CD8-positive, alpha-beta memory T cell (primary cell): ENCODE measurements around the gene BCAR1. TPM values are rescaled to one million over a fixed set of nuclear protein-coding genes. Genes with fewer than 3 reads are reported as not detected.

Experiments
- CTCF ChIA-PET: fragments of 350-600 bp; sonication (Branson Sonifier 250); formaldehyde crosslinking; loops from one replicate; lab custom pipeline; 2021; ENCODE audit warnings: antibody characterized with exemption; lab: Charles Lee
- POLR2A ChIA-PET: fragments of 350-600 bp; sonication (Branson Sonifier 250); formaldehyde crosslinking; loops from one replicate; lab custom pipeline; 2021; ENCODE audit warnings: antibody characterized with exemption; lab: Charles Lee
- DNase-seq, 5 donors: peaks; one replicate each; pipeline versions ENCODE4 v3.0.0 to v3.0.0-alpha.2; 2020 to 2022; ENCODE audit warnings: mixed read lengths in 1 of 5
- H3K27ac ChIP-seq: one replicate; pipeline ENCODE4 v1.7.0; 2013; ENCODE audit warnings: low read depth, mild to moderate bottlenecking, low read length, moderate library complexity
- H3K27me3 ChIP-seq: 2 replicates; pipeline ENCODE4 v1.7.0; 2013; ENCODE audit warnings: low read length, mild to moderate bottlenecking; ENCODE audit not compliant: insufficient read depth, poor library complexity, severe bottlenecking
- H3K36me3 ChIP-seq: 2 replicates; pipeline ENCODE4 v1.7.0; 2013; ENCODE audit warnings: mild to moderate bottlenecking, low read length, moderate library complexity; ENCODE audit not compliant: insufficient read depth
- H3K4me1 ChIP-seq: 2 replicates; pipeline ENCODE4 v1.7.0; 2013; ENCODE audit warnings: mild to moderate bottlenecking, low read length, moderate library complexity; ENCODE audit not compliant: insufficient read depth
- H3K4me3 ChIP-seq: 2 replicates; pipeline ENCODE4 v1.7.0; 2013; ENCODE audit warnings: mild to moderate bottlenecking, low read length
- H3K9me3 ChIP-seq: 2 replicates; pipeline ENCODE4 v1.7.0; 2013; ENCODE audit warnings: mild to moderate bottlenecking, low read length
- H3K27ac Mint-ChIP-seq, 8 donors: one replicate each; pipeline ENCODE4 v1.8.0; 2020 to 2021; ENCODE audit warnings: mixed read lengths in 8 of 8, mild to moderate bottlenecking in 6 of 8, inconsistent platforms in 3 of 8, moderate library complexity in 3 of 8
- H3K27me3 Mint-ChIP-seq, 2 donors: one replicate each; pipeline ENCODE4 v1.8.0; 2020 to 2021; ENCODE audit warnings: mixed read lengths in 2 of 2, mild to moderate bottlenecking in 1 of 2, moderate library complexity in 1 of 2
- H3K36me3 Mint-ChIP-seq, 3 donors: one replicate each; pipeline ENCODE4 v1.8.0; 2020 to 2021; ENCODE audit warnings: mixed read lengths in 3 of 3, inconsistent platforms in 1 of 3, mild to moderate bottlenecking in 1 of 3
- H3K4me1 Mint-ChIP-seq, 3 donors: one replicate each; pipeline ENCODE4 v1.8.0; 2020 to 2021; ENCODE audit warnings: mixed read lengths in 3 of 3, inconsistent platforms in 1 of 3, mild to moderate bottlenecking in 1 of 3
- H3K4me3 Mint-ChIP-seq, 7 donors: one replicate each; pipeline ENCODE4 v1.8.0; 2020 to 2021; ENCODE audit warnings: mixed read lengths in 7 of 7, mild to moderate bottlenecking in 6 of 7, moderate library complexity in 4 of 7, inconsistent platforms in 2 of 7
- H3K9me3 Mint-ChIP-seq, 5 donors: one replicate each; pipeline ENCODE4 v1.8.0; 2020 to 2022; ENCODE audit warnings: mixed read lengths in 5 of 5, mild to moderate bottlenecking in 3 of 5, moderate library complexity in 2 of 5, inconsistent platforms in 1 of 5
- polyA plus RNA-seq: library from polyadenylated mRNA; unstranded; fragments of 300-500 nt; fragmentation: Illumina TruSeq; gene quantifications from one replicate; pipeline ENCODE4 v1.2.3, GENCODE V29; 2021
- total RNA-seq, 2 experiments: library from RNA; stranded (reverse); gene quantifications; one replicate each; pipeline ENCODE4 v1.2.3, GENCODE V29; 2021

Gene BCAR1
- under 1 TPM; 0.88 to 0.95 TPM for total RNA-seq
- not detected for polyA plus RNA-seq

DNA sequence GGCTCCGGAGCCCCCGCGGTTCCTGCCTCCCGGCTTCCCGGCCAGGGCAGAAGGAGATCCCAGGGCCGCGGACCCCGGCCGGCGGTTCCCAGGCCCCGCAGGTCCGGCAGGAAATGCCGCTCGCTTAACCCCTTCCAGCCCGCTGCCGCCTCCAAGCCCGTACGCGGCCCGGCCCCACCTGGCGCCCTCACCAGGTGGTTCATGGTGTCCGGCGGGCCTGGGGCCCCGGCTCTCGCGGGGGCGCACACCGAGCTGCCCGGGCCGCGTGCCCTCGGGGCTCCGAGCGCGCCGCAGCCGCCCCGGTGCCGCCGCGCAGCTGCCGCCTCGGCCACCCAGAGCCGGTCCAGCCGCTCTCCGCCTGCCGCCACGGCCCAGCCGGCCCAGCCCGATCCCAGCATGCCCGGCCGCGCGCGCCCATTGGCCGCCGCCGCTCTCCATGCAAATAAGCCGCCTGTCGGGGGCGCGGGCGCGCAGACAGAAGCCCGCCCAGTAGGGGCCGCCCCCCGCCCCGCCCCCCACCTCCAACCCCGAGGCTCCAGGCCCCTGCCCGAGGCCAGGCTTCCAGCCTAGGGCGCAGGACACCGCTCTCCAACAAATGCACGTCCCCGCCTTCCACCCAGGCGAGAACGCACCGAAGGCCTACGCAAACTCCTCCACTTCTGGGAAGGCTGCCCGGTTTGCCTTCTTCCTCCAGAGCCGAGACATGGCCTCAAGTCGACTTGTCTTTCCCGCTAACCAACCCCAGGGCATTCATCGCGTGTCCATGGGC, at the start of gene BCAR1:
Gene BCAR1 (minus strand): TSS at position 345 of the 769 bp plus-strand sequence. CDS start 142 bp downstream, at position 203.
- H3K4me3 ChIP-seq, result no peak within 1 kb of the TSS
- Mint-ChIP-seq H3K36me3 (no peaks in the 10 kb centered on the region), H3K4me1 (peaks cover 0 to 19% (median 7%) of the 10 kb centered on the region in 3 donors), H3K27me3 (peaks cover 35 to 45% of the 10 kb centered on the region in 2 donors), H3K4me3 (peak within 1 kb of the TSS; percentile 27 to 77 (median 65)), H3K27ac (no peak within 1 kb of the TSS), H3K9me3 (no peaks in the 10 kb centered on the region)
- CTCF ChIA-PET, result no interaction called here
- no peaks in the 10 kb centered on the region for H3K36me3 ChIP-seq
- no peak for DNase-seq
- POLR2A ChIA-PET, result no interaction called here
- H3K9me3 ChIP-seq, result no peaks in the 10 kb centered on the region
- H3K27ac ChIP-seq, result no peak within 1 kb of the TSS
- peaks cover 25% of the 10 kb centered on the region for H3K27me3 ChIP-seq
- H3K4me1 ChIP-seq, result no peaks in the 10 kb centered on the region

GRCh38 chr16:75298267-75298666, 46.8 kb upstream of the BCAR1 start:
- ChIA-PET CTCF (no interaction called here), POLR2A (no interaction called here)
- no peak overlapping the region for H3K4me3 ChIP-seq
- H3K27ac Mint-ChIP-seq, result no peak overlapping the region
- no peaks in the 10 kb centered on the region for H3K9me3 Mint-ChIP-seq
- peaks cover 4% of the 10 kb centered on the region for H3K36me3 ChIP-seq
- H3K4me3 Mint-ChIP-seq, result no peak overlapping the region
- peaks cover 0 to 5% (median 0%) of the 10 kb centered on the region in 3 donors for H3K4me1 Mint-ChIP-seq
- no peaks in the 10 kb centered on the region for H3K9me3 ChIP-seq
- H3K36me3 Mint-ChIP-seq, result peaks cover 25 to 75% (median 41%) of the 10 kb centered on the region in 3 donors
- H3K27me3 ChIP-seq, result no peaks in the 10 kb centered on the region
- H3K4me1 ChIP-seq, result no peaks in the 10 kb centered on the region
- no peak for DNase-seq
- no peaks in the 10 kb centered on the region for H3K27me3 Mint-ChIP-seq
- H3K27ac ChIP-seq, result no peak overlapping the region

- peaks cover 28 to 81% (median 52%) of the 10 kb centered on the region in 3 donors for H3K36me3 Mint-ChIP-seq
- CTCF ChIA-PET, result no interaction called here
Observed at GRCh38 chr16:75296606-75297005, 45.2 kb upstream of the BCAR1 start.

GRCh38 chr16:75294773-75295459, 43.5 kb upstream of the BCAR1 start:
- Mint-ChIP-seq H3K36me3 (peaks cover 24 to 72% (median 50%) of the 10 kb centered on the region in 3 donors), H3K4me1 (peaks cover 0 to 5% (median 0%) of the 10 kb centered on the region in 3 donors), H3K27ac (peak overlapping the region in 1 of 8 donors; percentile 38), H3K27me3 (peaks cover 3 to 4% of the 10 kb centered on the region in 2 donors), H3K4me3 (no peak overlapping the region), H3K9me3 (no peaks in the 10 kb centered on the region)
- DNase-seq, result no peak
- ChIA-PET POLR2A (no interaction called here), CTCF (no interaction called here)
- Histone ChIP-seq H3K36me3 (no peaks in the 10 kb centered on the region), H3K27me3 (no peaks in the 10 kb centered on the region), H3K4me1 (no peaks in the 10 kb centered on the region), H3K4me3 (no peak overlapping the region), H3K9me3 (no peaks in the 10 kb centered on the region), H3K27ac (no peak overlapping the region)

More at GRCh38 chr16:75296606-75297005, 45.2 kb upstream of the BCAR1 start:
- no peaks in the 10 kb centered on the region for H3K27me3 ChIP-seq
- no peaks in the 10 kb centered on the region for H3K4me1 ChIP-seq
- DNase-seq, result no peak
- no peaks in the 10 kb centered on the region for H3K9me3 ChIP-seq
- H3K36me3 ChIP-seq, result peaks cover 4% of the 10 kb centered on the region
- no peak overlapping the region for H3K4me3 Mint-ChIP-seq
- H3K4me3 ChIP-seq, result no peak overlapping the region
- POLR2A ChIA-PET, result no interaction called here
- H3K27me3 Mint-ChIP-seq, result peaks cover 0 to 1% of the 10 kb centered on the region in 2 donors
- no peak overlapping the region for H3K27ac ChIP-seq
- peaks cover 0 to 5% (median 0%) of the 10 kb centered on the region in 3 donors for H3K4me1 Mint-ChIP-seq
- no peaks in the 10 kb centered on the region for H3K9me3 Mint-ChIP-seq
- no peak overlapping the region for H3K27ac Mint-ChIP-seq

DNA sequence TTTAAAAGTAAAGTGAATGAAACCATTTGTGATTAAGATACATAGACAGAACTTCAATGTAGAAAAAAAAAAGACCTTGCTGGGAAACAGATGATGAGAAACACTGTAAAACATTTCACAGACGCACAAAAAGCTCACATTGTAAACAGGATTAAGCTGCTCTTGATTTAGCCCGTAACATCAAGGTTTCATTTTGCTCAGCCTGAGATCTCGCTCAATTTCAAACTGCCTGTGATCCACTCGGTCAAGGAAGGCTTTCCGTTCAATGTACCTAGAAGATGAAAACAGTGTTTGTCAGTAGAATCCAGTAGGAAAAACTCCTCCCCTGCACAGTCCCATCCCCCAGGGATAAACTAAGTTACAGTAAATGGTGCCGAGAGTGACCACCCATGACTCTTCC, 42.3 kb upstream of the BCAR1 start:
- ChIA-PET POLR2A (no interaction called here), CTCF (no interaction called here)
- no peaks in the 10 kb centered on the region for H3K27me3 ChIP-seq
- no peak for DNase-seq
- H3K27ac ChIP-seq, result no peak overlapping the region
- no peaks in the 10 kb centered on the region for H3K9me3 ChIP-seq
- H3K4me3 Mint-ChIP-seq, result no peak overlapping the region
- peaks cover 6 to 11% of the 10 kb centered on the region in 2 donors for H3K27me3 Mint-ChIP-seq
- no peak overlapping the region for H3K27ac Mint-ChIP-seq
- H3K4me1 ChIP-seq, result peaks cover 6% of the 10 kb centered on the region
- H3K4me1 Mint-ChIP-seq, result peaks cover 6 to 8% (median 7%) of the 10 kb centered on the region in 3 donors
- no peaks in the 10 kb centered on the region for H3K36me3 ChIP-seq
- H3K4me3 ChIP-seq, result no peak overlapping the region
- H3K36me3 Mint-ChIP-seq, result peaks cover 18 to 64% (median 46%) of the 10 kb centered on the region in 3 donors
- no peaks in the 10 kb centered on the region for H3K9me3 Mint-ChIP-seq

DNA sequence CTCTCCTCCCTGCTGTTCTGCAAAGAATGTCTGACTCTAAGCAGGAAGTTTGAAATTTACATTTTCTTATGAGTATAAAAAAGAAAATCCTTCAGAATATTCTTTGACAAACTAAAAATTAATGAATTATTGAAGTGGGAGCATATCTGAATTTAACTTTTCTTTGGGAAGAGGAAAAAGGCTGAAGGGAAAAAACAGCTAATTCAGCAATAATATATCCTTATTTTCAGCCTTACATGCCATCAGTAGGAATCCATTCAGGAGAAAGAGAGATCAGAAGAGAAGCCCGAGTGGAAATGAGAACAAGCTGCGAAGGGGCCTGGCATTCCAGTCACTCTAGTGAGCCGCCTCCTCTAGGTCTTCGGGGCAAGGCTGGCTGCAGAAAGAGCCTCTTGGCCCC, 41.7 kb upstream of the BCAR1 start:
- Histone ChIP-seq H3K4me1 (peaks cover 12% of the 10 kb centered on the region), H3K4me3 (no peak overlapping the region), H3K27ac (no peak overlapping the region), H3K27me3 (no peaks in the 10 kb centered on the region), H3K9me3 (no peaks in the 10 kb centered on the region), H3K36me3 (no peaks in the 10 kb centered on the region)
- Mint-ChIP-seq H3K9me3 (peaks cover 0 to 2% (median 0%) of the 10 kb centered on the region in 5 donors), H3K36me3 (peaks cover 18 to 58% (median 44%) of the 10 kb centered on the region in 3 donors), H3K27me3 (peaks cover 12 to 17% of the 10 kb centered on the region in 2 donors), H3K27ac (no peak overlapping the region), H3K4me1 (peaks cover 12 to 14% (median 13%) of the 10 kb centered on the region in 3 donors), H3K4me3 (no peak overlapping the region)
- no peak for DNase-seq
- CTCF ChIA-PET, result no interaction called here
- POLR2A ChIA-PET, result no interaction called here

- H3K36me3 Mint-ChIP-seq, result peaks cover 18 to 54% (median 39%) of the 10 kb centered on the region in 3 donors
- ChIA-PET CTCF (no interaction called here), POLR2A (no interaction called here)
- Histone ChIP-seq H3K36me3 (no peaks in the 10 kb centered on the region), H3K9me3 (no peaks in the 10 kb centered on the region), H3K27me3 (no peaks in the 10 kb centered on the region), H3K4me3 (no peak overlapping the region), H3K27ac (no peak overlapping the region), H3K4me1 (peaks cover 17% of the 10 kb centered on the region)
- peaks cover 13 to 20% of the 10 kb centered on the region in 2 donors for H3K27me3 Mint-ChIP-seq
- peaks cover 13 to 16% (median 15%) of the 10 kb centered on the region in 3 donors for H3K4me1 Mint-ChIP-seq
- H3K27ac Mint-ChIP-seq, result no peak overlapping the region
- DNase-seq, result no peak
- peaks cover 0 to 2% (median 0%) of the 10 kb centered on the region in 5 donors for H3K9me3 Mint-ChIP-seq
- no peak overlapping the region for H3K4me3 Mint-ChIP-seq
Observed at GRCh38 chr16:75292691-75293090, 41.3 kb upstream of the BCAR1 start.

GRCh38 chr16:75289189-75289588, 37.8 kb upstream of the BCAR1 start:
- no peaks in the 10 kb centered on the region for H3K9me3 ChIP-seq
- H3K27ac Mint-ChIP-seq, result peak overlapping the region in 1 of 8 donors; percentile 54
- H3K4me3 Mint-ChIP-seq, result peak overlapping the region in 1 of 7 donors; percentile 82
- ChIA-PET CTCF (interaction anchor here (1.0 kb wide), 1 partner anchor 90 kb away, joined by 3 read pairs; no protein-coding TSS in a partner anchor), POLR2A (no interaction called here)
- peaks cover 18% of the 10 kb centered on the region for H3K4me1 ChIP-seq
- H3K27me3 ChIP-seq, result no peaks in the 10 kb centered on the region
- H3K36me3 ChIP-seq, result no peaks in the 10 kb centered on the region
- H3K4me3 ChIP-seq, result no peak overlapping the region
- no peak for DNase-seq
- H3K27ac ChIP-seq, result no peak overlapping the region
- peaks cover 22 to 30% of the 10 kb centered on the region in 2 donors for H3K27me3 Mint-ChIP-seq
- peaks cover 28 to 34% (median 34%) of the 10 kb centered on the region in 3 donors for H3K36me3 Mint-ChIP-seq
- peaks cover 14 to 20% (median 15%) of the 10 kb centered on the region in 3 donors for H3K4me1 Mint-ChIP-seq
- H3K9me3 Mint-ChIP-seq, result peaks cover 0 to 2% (median 0%) of the 10 kb centered on the region in 5 donors
